Measurements from ENCODE around the gene CD48. TPM values are rescaled to one million over a fixed set of nuclear protein-coding genes. Genes with fewer than 3 reads are reported as not detected.

CD48 gene
- total and polyA plus RNA-seq, 7 donors = 0.35 to 1.7 (median 0.99) TPM

GRCh38 chr1:160724465-160725242 lies 13.0 kb upstream of the CD48 start:
- Histone ChIP-seq H3K27me3 (ENCODE audit: insufficient read depth in 3 of 3, low read length in 2 of 3) (no peaks in the 10 kb centered on the region), H3K4me1 (no peaks in the 10 kb centered on the region), H3K4me3 (no peak overlapping the region), H3K36me3 (ENCODE audit: insufficient read depth in 1 of 2, low read depth in 1 of 2) (no peaks in the 10 kb centered on the region), H3K9me3 (no peaks in the 10 kb centered on the region), H3K27ac (no peak overlapping the region)
- WGBS, 3 donors = 61 to 66% (median 65%) methylated on average over 11 of the region's 11 CpGs
- DNase-seq (no peak), ATAC-seq (no peak)
- no peak for TF ChIP-seq CTCF (IDR thresholded peaks at IDR 0.05)
- intact Hi-C loops (cut with DNase I) = loop anchor here in 1 of 2 donors (5.0 to 10.0 kb wide), 2 partner anchors 268 to 370 kb away; partner anchors contain the start of gene KLHDC9

GRCh38 chr1:160723332-160723731 lies 11.7 kb upstream of the CD48 start:
- Histone ChIP-seq H3K27ac (no peak overlapping the region), H3K4me1 (no peaks in the 10 kb centered on the region), H3K4me3 (no peak overlapping the region), H3K9me3 (no peaks in the 10 kb centered on the region), H3K36me3 (ENCODE audit: insufficient read depth in 1 of 2, low read depth in 1 of 2) (no peaks in the 10 kb centered on the region), H3K27me3 (ENCODE audit: insufficient read depth in 3 of 3, low read length in 2 of 3) (no peaks in the 10 kb centered on the region)
- DNase-seq (no peak), ATAC-seq (no peak)
- intact Hi-C loops (cut with DNase I) = loop anchor here in 1 of 2 donors (10.0 kb wide), 1 partner anchor 371 kb away; the partner anchor contains the start of gene KLHDC9
- TF ChIP-seq CTCF (IDR thresholded peaks at IDR 0.05) = no peak
- 68 to 76% (median 70%) methylated on average over 2 of the region's 2 CpGs for WGBS, 3 donors

GRCh38 chr1:160722726-160723125 lies 11.1 kb upstream of the CD48 start:
- no peak for ATAC-seq
- DNase-seq = no peak
- Histone ChIP-seq H3K4me3 (no peak overlapping the region), H3K4me1 (no peaks in the 10 kb centered on the region), H3K27ac (no peak overlapping the region), H3K27me3 (ENCODE audit: insufficient read depth in 3 of 3, low read length in 2 of 3) (no peaks in the 10 kb centered on the region), H3K9me3 (no peaks in the 10 kb centered on the region), H3K36me3 (ENCODE audit: insufficient read depth in 1 of 2, low read depth in 1 of 2) (no peaks in the 10 kb centered on the region)
- 83 to 88% (median 85%) methylated on average over 10 of the region's 10 CpGs for WGBS, 3 donors
- intact Hi-C loops (cut with DNase I) = loop anchor here in 1 of 2 donors (10.0 kb wide), 1 partner anchor 372 kb away; the partner anchor contains the start of gene KLHDC9
- no peak for TF ChIP-seq CTCF (IDR thresholded peaks at IDR 0.05)

GRCh38 chr1:160721473-160721872 lies 9.9 kb upstream of the CD48 start:
- Histone ChIP-seq H3K4me3 (no peak overlapping the region), H3K4me1 (no peaks in the 10 kb centered on the region), H3K27ac (no peak overlapping the region), H3K27me3 (ENCODE audit: insufficient read depth in 3 of 3, low read length in 2 of 3) (peaks cover 0 to 2% (median 0%) of the 10 kb centered on the region in 3 donors), H3K9me3 (no peaks in the 10 kb centered on the region), H3K36me3 (ENCODE audit: insufficient read depth in 1 of 2, low read depth in 1 of 2) (no peaks in the 10 kb centered on the region)
- DNase-seq (no peak), ATAC-seq (no peak)
- intact Hi-C loops (cut with DNase I) = loop anchor here in 1 of 2 donors (10.0 kb wide), 1 partner anchor 373 kb away; the partner anchor contains the start of gene KLHDC9
- TF ChIP-seq CTCF (IDR thresholded peaks at IDR 0.05) = no peak

All from psoas muscle (tissue), 8 donors.